Mesothelial cell of epicardium (in vitro differentiated cells): ENCODE measurements around the gene DFFA. TPM values are rescaled to one million over a fixed set of nuclear protein-coding genes. Genes with fewer than 3 reads are reported as not detected.

ENCODE experiments used
- DNase-seq, 2 experiments: peaks; one replicate each; pipeline ENCODE4 v3.0.0; 2021; ENCODE audit warnings: low spot score in 2 of 2; ENCODE audit not compliant: unreplicated experiment in 2 of 2
- H3K27ac Mint-ChIP-seq: 2 replicates; pipeline ENCODE4 v1.8.0; 2021; ENCODE audit warnings: mixed read lengths
- H3K27me3 Mint-ChIP-seq: 2 replicates; pipeline ENCODE4 v1.8.0; 2021; ENCODE audit warnings: low read depth, mixed read lengths
- H3K36me3 Mint-ChIP-seq: 2 replicates; pipeline ENCODE4 v1.8.0; 2021; ENCODE audit warnings: mixed read lengths
- H3K4me1 Mint-ChIP-seq: 2 replicates; pipeline ENCODE4 v1.8.0; 2021; ENCODE audit warnings: mixed read lengths
- H3K4me3 Mint-ChIP-seq: 2 replicates; pipeline ENCODE4 v1.8.0; 2021; ENCODE audit warnings: mild to moderate bottlenecking, moderate library complexity, mixed read lengths
- H3K9me3 Mint-ChIP-seq: 2 replicates; pipeline ENCODE4 v1.8.0; 2021; ENCODE audit warnings: mixed read lengths
- total RNA-seq: library from RNA; stranded (reverse); gene quantifications from 3 replicates; pipeline ENCODE4 v1.2.1, GENCODE V29; 2021
- TF ChIP-seq, protein P1 (sequence below): fragments of 200-600 bp; sonication (generic); IDR thresholded peaks from one replicate; pipeline ENCODE4 v1.5.0; 2021; ENCODE audit warnings: antibody characterized with exemption; ENCODE audit not compliant: unreplicated experiment

DFFA gene, protein sequence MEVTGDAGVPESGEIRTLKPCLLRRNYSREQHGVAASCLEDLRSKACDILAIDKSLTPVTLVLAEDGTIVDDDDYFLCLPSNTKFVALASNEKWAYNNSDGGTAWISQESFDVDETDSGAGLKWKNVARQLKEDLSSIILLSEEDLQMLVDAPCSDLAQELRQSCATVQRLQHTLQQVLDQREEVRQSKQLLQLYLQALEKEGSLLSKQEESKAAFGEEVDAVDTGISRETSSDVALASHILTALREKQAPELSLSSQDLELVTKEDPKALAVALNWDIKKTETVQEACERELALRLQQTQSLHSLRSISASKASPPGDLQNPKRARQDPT
- 51.4 to 54.8 TPM (median 53.0 TPM) in 3 replicates for total RNA-seq

DNA sequence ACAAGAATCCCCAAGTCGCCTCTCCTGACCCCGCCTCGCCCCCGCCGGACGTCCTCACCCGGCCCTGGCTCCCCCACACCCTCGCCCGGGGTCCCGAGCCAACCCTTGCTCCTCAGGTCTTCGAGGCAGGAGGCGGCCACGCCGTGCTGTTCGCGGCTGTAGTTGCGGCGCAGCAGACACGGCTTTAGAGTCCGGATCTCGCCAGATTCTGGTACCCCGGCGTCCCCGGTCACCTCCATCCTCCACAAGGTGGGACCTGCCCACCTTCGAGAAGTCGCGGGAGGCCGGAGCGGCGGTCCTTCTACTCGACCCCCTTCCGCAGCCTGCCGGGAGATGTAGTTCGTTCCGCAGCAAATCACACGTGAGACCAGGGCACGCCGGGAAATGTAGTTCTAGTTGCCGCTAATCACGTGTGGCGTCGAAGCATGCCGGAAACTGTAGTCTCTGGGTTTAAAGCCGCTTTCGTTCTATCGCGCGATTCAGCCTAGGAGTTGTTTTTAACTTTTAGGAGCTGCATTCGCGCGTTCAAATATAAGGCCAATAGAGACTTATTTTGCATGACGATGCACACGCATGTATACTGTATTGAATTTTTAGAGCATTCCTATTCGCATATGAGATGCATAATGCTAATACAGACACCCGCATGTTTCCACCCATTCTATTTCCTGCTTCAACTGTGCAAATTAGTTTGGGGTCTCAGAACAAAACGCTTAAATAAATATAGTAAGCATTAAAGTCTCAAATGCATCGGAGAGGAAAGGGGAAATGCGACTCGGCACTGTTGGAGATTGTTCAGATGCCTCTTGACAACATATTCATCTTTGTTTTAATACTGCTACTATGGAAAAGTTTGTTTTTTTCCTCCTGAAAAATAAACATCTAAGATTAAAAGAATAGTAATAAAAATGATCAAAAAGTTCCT, at the start of gene DFFA:
Gene DFFA, minus strand, starts transcription at position 310 of the 925 bp plus-strand sequence. Its CDS starts 71 bp downstream, at position 239.
- no peaks in the 10 kb centered on the region for H3K9me3 Mint-ChIP-seq
- no peaks in the 10 kb centered on the region for H3K27me3 Mint-ChIP-seq
- TF ChIP-seq, protein P1, sequence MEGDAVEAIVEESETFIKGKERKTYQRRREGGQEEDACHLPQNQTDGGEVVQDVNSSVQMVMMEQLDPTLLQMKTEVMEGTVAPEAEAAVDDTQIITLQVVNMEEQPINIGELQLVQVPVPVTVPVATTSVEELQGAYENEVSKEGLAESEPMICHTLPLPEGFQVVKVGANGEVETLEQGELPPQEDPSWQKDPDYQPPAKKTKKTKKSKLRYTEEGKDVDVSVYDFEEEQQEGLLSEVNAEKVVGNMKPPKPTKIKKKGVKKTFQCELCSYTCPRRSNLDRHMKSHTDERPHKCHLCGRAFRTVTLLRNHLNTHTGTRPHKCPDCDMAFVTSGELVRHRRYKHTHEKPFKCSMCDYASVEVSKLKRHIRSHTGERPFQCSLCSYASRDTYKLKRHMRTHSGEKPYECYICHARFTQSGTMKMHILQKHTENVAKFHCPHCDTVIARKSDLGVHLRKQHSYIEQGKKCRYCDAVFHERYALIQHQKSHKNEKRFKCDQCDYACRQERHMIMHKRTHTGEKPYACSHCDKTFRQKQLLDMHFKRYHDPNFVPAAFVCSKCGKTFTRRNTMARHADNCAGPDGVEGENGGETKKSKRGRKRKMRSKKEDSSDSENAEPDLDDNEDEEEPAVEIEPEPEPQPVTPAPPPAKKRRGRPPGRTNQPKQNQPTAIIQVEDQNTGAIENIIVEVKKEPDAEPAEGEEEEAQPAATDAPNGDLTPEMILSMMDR = no peak
- DNase-seq = peak; percentile 85 to 88
- peaks cover 11% of the 10 kb centered on the region for H3K36me3 Mint-ChIP-seq
- peak within 1 kb of the TSS; percentile 91 for H3K4me3 Mint-ChIP-seq
- peaks cover 38% of the 10 kb centered on the region for H3K4me1 Mint-ChIP-seq
- peak within 1 kb of the TSS; percentile 89 for H3K27ac Mint-ChIP-seq

DNA sequence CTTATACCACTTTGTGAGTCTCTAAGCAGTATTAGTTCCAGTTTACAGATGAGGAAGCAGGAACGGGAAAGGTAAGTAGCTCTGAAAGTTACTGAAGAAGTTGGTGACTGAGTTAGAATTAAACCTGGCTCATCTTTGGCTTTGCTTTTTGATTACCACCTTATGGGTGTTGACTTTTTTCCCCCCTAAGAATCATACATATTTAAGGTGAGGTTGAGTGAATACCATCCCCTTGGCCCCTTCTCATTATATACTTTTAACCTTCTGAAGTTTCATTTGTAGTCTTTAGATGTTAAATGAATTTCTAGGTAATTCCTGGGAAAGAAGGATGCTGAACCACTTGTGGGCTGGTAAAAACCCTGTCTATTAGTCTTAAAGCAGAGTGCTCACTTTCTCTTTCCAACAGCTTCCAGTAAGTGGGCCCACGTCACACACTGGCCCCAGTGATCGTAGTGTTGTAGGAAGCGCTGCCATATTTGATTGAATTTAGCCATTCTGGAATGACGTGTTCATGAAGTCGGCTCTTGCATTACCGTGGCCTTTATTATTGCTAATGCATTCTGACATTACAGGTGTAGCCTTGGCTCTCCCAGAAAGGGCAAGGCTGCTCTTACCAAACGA, 49.3 kb upstream of the DFFA start:
- Mint-ChIP-seq H3K4me1 (peaks cover 24% of the 10 kb centered on the region), H3K27ac (no peak overlapping the region), H3K9me3 (no peaks in the 10 kb centered on the region), H3K36me3 (peaks cover 4% of the 10 kb centered on the region), H3K27me3 (no peaks in the 10 kb centered on the region), H3K4me3 (no peak overlapping the region)
- TF ChIP-seq, protein P1 = no peak
- no peak for DNase-seq

DNA sequence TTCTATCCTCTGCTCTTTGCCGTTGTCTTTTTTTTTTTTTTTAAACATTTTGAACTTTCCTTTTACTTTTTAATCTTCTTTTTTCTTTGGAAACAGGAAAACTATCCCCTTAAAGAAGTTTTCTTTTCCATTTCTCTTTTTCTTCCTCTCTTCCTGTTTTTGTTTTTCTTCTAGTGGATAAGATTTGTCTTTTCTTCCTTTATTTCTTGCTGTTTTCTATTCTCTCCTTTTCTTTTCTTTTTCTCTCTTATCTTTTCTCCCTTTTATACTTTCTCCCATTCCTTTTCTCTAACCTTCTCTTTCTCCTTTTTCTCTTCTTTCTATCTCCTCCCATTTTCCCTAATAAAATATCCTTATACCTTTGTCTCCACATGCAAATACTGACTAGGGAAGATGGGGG, 48.6 kb upstream of the DFFA start:
- H3K27ac Mint-ChIP-seq = no peak overlapping the region

DNA sequence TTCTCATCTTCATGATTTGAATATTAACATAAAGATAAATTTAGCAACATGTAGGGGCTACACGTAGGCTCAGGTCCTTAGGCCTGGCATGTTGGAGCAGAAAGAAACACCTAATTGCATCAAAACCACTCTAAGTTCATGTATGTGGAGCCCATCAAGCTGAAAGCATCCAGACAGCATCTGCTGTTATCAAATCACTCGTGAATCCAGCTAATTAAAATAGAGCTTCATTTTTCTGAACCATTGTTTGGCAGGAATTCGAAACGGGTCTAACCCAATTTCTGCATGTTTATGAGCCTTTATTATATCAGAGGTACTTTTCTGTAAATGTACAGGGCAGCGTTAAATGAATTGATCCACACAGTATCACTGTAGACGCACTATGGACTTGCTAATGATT, 48.2 kb upstream of the DFFA start:
- no peak for DNase-seq
- no peaks in the 10 kb centered on the region for H3K27me3 Mint-ChIP-seq
- peaks cover 4% of the 10 kb centered on the region for H3K36me3 Mint-ChIP-seq
- TF ChIP-seq, protein P1 = no peak
- peaks cover 34% of the 10 kb centered on the region for H3K4me1 Mint-ChIP-seq
- H3K4me3 Mint-ChIP-seq = no peak overlapping the region
- no peak overlapping the region for H3K27ac Mint-ChIP-seq
- H3K9me3 Mint-ChIP-seq = no peaks in the 10 kb centered on the region

More for the DNA sequence above, 48.6 kb upstream of the DFFA start:
- no peak for DNase-seq
- peaks cover 31% of the 10 kb centered on the region for H3K4me1 Mint-ChIP-seq
- H3K9me3 Mint-ChIP-seq = no peaks in the 10 kb centered on the region
- H3K27me3 Mint-ChIP-seq = no peaks in the 10 kb centered on the region
- H3K4me3 Mint-ChIP-seq = no peak overlapping the region
- H3K36me3 Mint-ChIP-seq = peaks cover 4% of the 10 kb centered on the region
- TF ChIP-seq, protein P1 = no peak

DNA sequence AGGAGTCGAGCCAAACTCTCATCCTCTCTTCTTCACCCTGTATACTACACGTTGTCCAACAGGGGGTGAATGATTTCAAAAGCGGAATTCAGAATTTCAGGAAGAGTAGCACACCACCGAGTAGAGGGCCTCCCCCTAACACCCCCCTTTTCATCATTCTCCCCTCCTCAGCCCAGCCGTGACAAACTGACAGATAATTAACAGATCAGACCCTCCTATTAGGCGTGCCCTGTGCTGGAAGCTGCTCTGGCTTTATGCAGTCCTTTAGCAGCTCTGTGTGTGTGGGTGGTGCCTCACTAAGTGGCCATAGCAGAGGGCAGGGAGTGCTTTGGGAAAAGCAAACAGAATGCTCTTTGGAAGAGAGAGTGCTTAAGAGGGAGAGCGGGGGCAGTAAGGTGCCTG, 46.7 kb upstream of the DFFA start:
- H3K27me3 Mint-ChIP-seq = no peaks in the 10 kb centered on the region
- H3K4me1 Mint-ChIP-seq = peaks cover 45% of the 10 kb centered on the region
- H3K9me3 Mint-ChIP-seq = no peaks in the 10 kb centered on the region
- TF ChIP-seq, protein P1 = peak; percentile 14
- peaks cover 4% of the 10 kb centered on the region for H3K36me3 Mint-ChIP-seq
- DNase-seq = no peak
- H3K27ac Mint-ChIP-seq = no peak overlapping the region
- H3K4me3 Mint-ChIP-seq = no peak overlapping the region
